NCI-H1694 treated with DMSO at 0.1 percent for 48 hours (cell line): ENCODE measurements around the gene S100A14.
"Not testable (repeated sequence)": the region's sequence is repeated elsewhere in the genome, so short reads cannot be mapped to it uniquely, and the experiment has no call there.

Source experiments
- DNase-seq: peaks from one replicate; lab custom pipeline; 2025; lab: John Stamatoyannopoulos, UW

The S100A14 gene

GRCh38 chr1:153616144-153616916 is at the start of gene S100A14:
TSS of gene S100A14 (minus strand) at chr1:153616325. CDS start at chr1:153615858, 467 bp downstream.
- DNase-seq = no peak

- no peak for DNase-seq
These were observed 47.1 kb upstream of the S100A14 start for GRCh38 chr1:153663211-153663610.

GRCh38 chr1:153662269-153662668 is 46.1 kb upstream of the S100A14 start:
- DNase-seq = no peak

- DNase-seq = no peak
These were observed 45.1 kb upstream of the S100A14 start for GRCh38 chr1:153661111-153661708.

GRCh38 chr1:153659656-153660055 is 43.5 kb upstream of the S100A14 start:
- DNase-seq = no peak

GRCh38 chr1:153659175-153659534 is 43.0 kb upstream of the S100A14 start:
- DNase-seq = no peak

- peak; percentile 92 for DNase-seq
These were observed 42.5 kb upstream of the S100A14 start, which contains the start of gene SNAPIN for GRCh38 chr1:153658400-153659174. TSS of gene SNAPIN (plus strand) at chr1:153658703. CDS start at chr1:153658744, 41 bp downstream.

- no peak for DNase-seq
These were observed 39.2 kb upstream of the S100A14 start for GRCh38 chr1:153655333-153655732.

- DNase-seq = no peak
These were observed 36.8 kb upstream of the S100A14 start for GRCh38 chr1:153652805-153653500.

GRCh38 chr1:153651771-153652170 is 35.6 kb upstream of the S100A14 start:
- no peak for DNase-seq

- DNase-seq = no peak
These were observed 33.7 kb upstream of the S100A14 start for GRCh38 chr1:153649863-153650235.

GRCh38 chr1:153649137-153649862 is 33.2 kb upstream of the S100A14 start:
- no peak for DNase-seq

GRCh38 chr1:153648000-153648643 is 32.0 kb upstream of the S100A14 start:
- no peak for DNase-seq

- no peak for DNase-seq
These were observed 31.2 kb upstream of the S100A14 start for GRCh38 chr1:153647346-153647714.

- DNase-seq = no peak
These were observed 30.7 kb upstream of the S100A14 start for GRCh38 chr1:153646672-153647345.

- no peak for DNase-seq
These were observed 27.7 kb upstream of the S100A14 start for GRCh38 chr1:153643816-153644215.

GRCh38 chr1:153643100-153643499 is 27.0 kb upstream of the S100A14 start:
- DNase-seq = no peak

- no peak for DNase-seq
These were observed 26.0 kb upstream of the S100A14 start for GRCh38 chr1:153642161-153642560.

GRCh38 chr1:153640861-153641260 is 24.7 kb upstream of the S100A14 start:
- DNase-seq = no peak

- not testable (repeated sequence) for DNase-seq
These were observed 24.1 kb upstream of the S100A14 start for GRCh38 chr1:153640213-153640612.

GRCh38 chr1:153639280-153639679 is 23.2 kb upstream of the S100A14 start:
- DNase-seq = no peak
